ENCODE results near the gene CACNA1C.

CACNA1C gene

GRCh38 chr12:2432856-2433255 is 380.1 kb downstream of the CACNA1C start:
- no peak for DNase-seq (ENCODE audit: low read depth)
- H3K4me3 ChIP-seq (ENCODE audit: low read depth, low read length): no peak overlapping the region

GRCh38 chr12:2435511-2435910 is 382.7 kb downstream of the CACNA1C start:
- no peak for DNase-seq (ENCODE audit: low read depth)
- no peak overlapping the region for H3K4me3 ChIP-seq (ENCODE audit: low read depth, low read length)

- no peak for DNase-seq (ENCODE audit: low read depth)
These were observed 386.7 kb downstream of the CACNA1C start for GRCh38 chr12:2439332-2440100.

GRCh38 chr12:2443776-2444175 is 391.0 kb downstream of the CACNA1C start:
- DNase-seq (ENCODE audit: low read depth): no peak
- no peak overlapping the region for H3K4me3 ChIP-seq (ENCODE audit: low read depth, low read length)

More at GRCh38 chr12:2439332-2440100, 386.7 kb downstream of the CACNA1C start:
- H3K4me3 ChIP-seq (ENCODE audit: low read depth, low read length): no peak overlapping the region

- DNase-seq (ENCODE audit: low read depth): no peak
- H3K4me3 ChIP-seq (ENCODE audit: low read depth, low read length): no peak overlapping the region
These were observed 393.2 kb downstream of the CACNA1C start for GRCh38 chr12:2445968-2446367.

GRCh38 chr12:2447861-2448260 is 395.1 kb downstream of the CACNA1C start:
- no peak for DNase-seq (ENCODE audit: low read depth)

GRCh38 chr12:2449586-2449985 is 396.8 kb downstream of the CACNA1C start:
- no peak for DNase-seq (ENCODE audit: low read depth)
- no peak overlapping the region for H3K4me3 ChIP-seq (ENCODE audit: low read depth, low read length)

More at GRCh38 chr12:2447861-2448260, 395.1 kb downstream of the CACNA1C start:
- H3K4me3 ChIP-seq (ENCODE audit: low read depth, low read length): no peak overlapping the region

- no peak overlapping the region for H3K4me3 ChIP-seq (ENCODE audit: low read depth, low read length)
- DNase-seq (ENCODE audit: low read depth): no peak
These were observed 397.8 kb downstream of the CACNA1C start for GRCh38 chr12:2450553-2450952.

- H3K4me3 ChIP-seq (ENCODE audit: low read depth, low read length): no peak overlapping the region
- peak; percentile 20 for DNase-seq (ENCODE audit: low read depth)
These were observed 398.2 kb downstream of the CACNA1C start for GRCh38 chr12:2451025-2451424.

- no peak overlapping the region for H3K4me3 ChIP-seq (ENCODE audit: low read depth, low read length)
- no peak for DNase-seq (ENCODE audit: low read depth)
These were observed 398.7 kb downstream of the CACNA1C start for GRCh38 chr12:2451497-2451896.

- no peak overlapping the region for H3K4me3 ChIP-seq (ENCODE audit: low read depth, low read length)
- peak; percentile 4 for DNase-seq (ENCODE audit: low read depth)
These were observed 400.4 kb downstream of the CACNA1C start for GRCh38 chr12:2453076-2453760.

GRCh38 chr12:2453761-2454090 is 400.9 kb downstream of the CACNA1C start:
- no peak overlapping the region for H3K4me3 ChIP-seq (ENCODE audit: low read depth, low read length)
- DNase-seq (ENCODE audit: low read depth): no peak

GRCh38 chr12:2454601-2455177 is 401.9 kb downstream of the CACNA1C start:
- DNase-seq (ENCODE audit: low read depth): no peak
- no peak overlapping the region for H3K4me3 ChIP-seq (ENCODE audit: low read depth, low read length)

GRCh38 chr12:2455410-2455809 is 402.6 kb downstream of the CACNA1C start:
- no peak for DNase-seq (ENCODE audit: low read depth)
- no peak overlapping the region for H3K4me3 ChIP-seq (ENCODE audit: low read depth, low read length)

GRCh38 chr12:2456122-2456812 is 403.5 kb downstream of the CACNA1C start:
- no peak overlapping the region for H3K4me3 ChIP-seq (ENCODE audit: low read depth, low read length)
- no peak for DNase-seq (ENCODE audit: low read depth)

GRCh38 chr12:2456813-2457186 is 404.0 kb downstream of the CACNA1C start:
- DNase-seq (ENCODE audit: low read depth): no peak
- H3K4me3 ChIP-seq (ENCODE audit: low read depth, low read length): no peak overlapping the region

- no peak for DNase-seq (ENCODE audit: low read depth)
- no peak overlapping the region for H3K4me3 ChIP-seq (ENCODE audit: low read depth, low read length)
These were observed 404.6 kb downstream of the CACNA1C start for GRCh38 chr12:2457215-2457932.

- H3K4me3 ChIP-seq (ENCODE audit: low read depth, low read length): no peak overlapping the region
- no peak for DNase-seq (ENCODE audit: low read depth)
These were observed 405.2 kb downstream of the CACNA1C start for GRCh38 chr12:2457933-2458414.

- DNase-seq (ENCODE audit: low read depth): no peak
- H3K4me3 ChIP-seq (ENCODE audit: low read depth, low read length): no peak overlapping the region
These were observed 407.4 kb downstream of the CACNA1C start for GRCh38 chr12:2460051-2460670.

All from skeletal muscle cell (primary cell).